Parathyroid adenoma (tissue), 2 donors: ENCODE results near the gene GRK6.

Source experiments
- H2AFZ ChIP-seq: fragments of 300-600 bp; sonication (generic); one replicate; pipeline ENCODE4 v1.7.0; 2017; ENCODE audit warnings: antibody characterized with exemption, mild to moderate bottlenecking
- H3K27ac ChIP-seq: fragments of 300-600 bp; sonication (generic); one replicate; pipeline ENCODE4 v1.7.0; 2017
- H3K27me3 ChIP-seq: fragments of 300-600 bp; sonication (generic); one replicate; pipeline ENCODE4 v1.7.0; 2017; ENCODE audit warnings: low read length; ENCODE audit not compliant: control insufficient read depth, insufficient read depth
- H3K36me3 ChIP-seq: fragments of 300-600 bp; sonication (generic); one replicate; pipeline ENCODE4 v1.7.0; 2017; ENCODE audit warnings: low read length; ENCODE audit not compliant: control insufficient read depth, insufficient read depth
- H3K4me1 ChIP-seq: fragments of 300-600 bp; sonication (generic); one replicate; pipeline ENCODE4 v1.7.0; 2017; ENCODE audit warnings: control low read depth
- H3K4me2 ChIP-seq: fragments of 300-600 bp; sonication (generic); one replicate; pipeline ENCODE4 v1.7.0; 2017; ENCODE audit warnings: low read length
- H3K4me3 ChIP-seq: fragments of 300-600 bp; sonication (generic); one replicate; pipeline ENCODE4 v1.7.0; 2017; ENCODE audit warnings: low read depth, low read length
- H3K79me2 ChIP-seq: fragments of 300-600 bp; sonication (generic); one replicate; pipeline ENCODE4 v1.7.0; 2017; ENCODE audit warnings: control low read depth
- H3K9ac ChIP-seq: fragments of 300-600 bp; sonication (generic); one replicate; pipeline ENCODE4 v1.7.0; 2017; ENCODE audit warnings: mild to moderate bottlenecking
- H3K9me3 ChIP-seq: fragments of 300-600 bp; sonication (generic); one replicate; pipeline ENCODE4 v1.7.0; 2017; ENCODE audit warnings: low read length; ENCODE audit not compliant: control insufficient read depth
- TF ChIP-seq, protein P1 (sequence below): fragments of 300-600 bp; sonication (generic); IDR thresholded peaks from one replicate; pipeline ENCODE4 v1.7.0; 2017; ENCODE audit warnings: antibody characterized with exemption, mild to moderate bottlenecking
- donor health status: primary hyperparathyroidism.

The GRK6 gene

DNA sequence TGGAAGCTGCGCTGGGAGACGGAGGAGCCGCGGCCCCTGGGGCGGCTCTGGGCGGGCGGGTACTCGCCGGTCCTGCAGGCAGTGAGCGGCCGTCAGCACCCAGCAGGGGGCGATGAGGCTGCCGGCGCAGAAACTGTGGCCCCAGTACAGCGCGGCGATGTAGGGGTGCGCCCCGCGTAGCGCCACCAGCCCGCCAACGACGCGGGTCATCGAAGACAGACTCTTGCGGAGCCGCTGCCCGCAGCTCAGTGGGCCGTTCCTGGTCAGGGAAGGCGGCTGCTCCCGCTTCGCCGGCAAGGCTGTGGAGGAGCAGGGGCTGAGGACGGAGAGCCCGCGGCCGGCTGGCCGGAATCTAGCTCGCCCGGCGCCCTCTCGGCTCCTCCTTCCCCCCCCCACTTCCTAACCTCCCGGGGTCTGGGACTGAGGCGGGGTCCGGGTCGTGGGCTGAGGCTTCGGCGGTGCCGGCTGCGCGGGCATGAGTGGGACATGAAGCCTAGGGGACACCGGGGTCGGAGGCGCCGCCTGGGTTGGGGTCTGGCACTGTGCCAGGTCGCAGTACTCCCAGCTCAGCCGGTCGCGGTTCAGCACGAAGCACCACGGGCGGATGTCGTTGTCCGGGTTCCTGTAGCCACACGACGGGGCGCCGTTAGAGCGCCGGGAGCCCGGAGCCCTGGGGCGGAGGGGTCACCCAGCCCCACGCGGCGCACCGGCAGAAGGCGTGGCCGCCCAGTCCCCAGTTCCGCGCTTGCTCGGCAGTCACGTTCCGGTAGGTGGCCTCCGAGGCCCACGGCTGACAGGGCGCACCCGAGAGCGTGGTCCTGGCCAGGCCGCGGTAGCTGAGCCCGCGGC lies 22.5 kb upstream of the GRK6 start:
- no peaks in the 10 kb centered on the region for H3K36me3 ChIP-seq
- peak overlapping the region; percentile 80 for H2AFZ ChIP-seq
- H3K4me1 ChIP-seq, result peaks cover 26% of the 10 kb centered on the region
- H3K9ac ChIP-seq, result no peak overlapping the region
- TF ChIP-seq, protein P1, sequence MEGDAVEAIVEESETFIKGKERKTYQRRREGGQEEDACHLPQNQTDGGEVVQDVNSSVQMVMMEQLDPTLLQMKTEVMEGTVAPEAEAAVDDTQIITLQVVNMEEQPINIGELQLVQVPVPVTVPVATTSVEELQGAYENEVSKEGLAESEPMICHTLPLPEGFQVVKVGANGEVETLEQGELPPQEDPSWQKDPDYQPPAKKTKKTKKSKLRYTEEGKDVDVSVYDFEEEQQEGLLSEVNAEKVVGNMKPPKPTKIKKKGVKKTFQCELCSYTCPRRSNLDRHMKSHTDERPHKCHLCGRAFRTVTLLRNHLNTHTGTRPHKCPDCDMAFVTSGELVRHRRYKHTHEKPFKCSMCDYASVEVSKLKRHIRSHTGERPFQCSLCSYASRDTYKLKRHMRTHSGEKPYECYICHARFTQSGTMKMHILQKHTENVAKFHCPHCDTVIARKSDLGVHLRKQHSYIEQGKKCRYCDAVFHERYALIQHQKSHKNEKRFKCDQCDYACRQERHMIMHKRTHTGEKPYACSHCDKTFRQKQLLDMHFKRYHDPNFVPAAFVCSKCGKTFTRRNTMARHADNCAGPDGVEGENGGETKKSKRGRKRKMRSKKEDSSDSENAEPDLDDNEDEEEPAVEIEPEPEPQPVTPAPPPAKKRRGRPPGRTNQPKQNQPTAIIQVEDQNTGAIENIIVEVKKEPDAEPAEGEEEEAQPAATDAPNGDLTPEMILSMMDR, result peak; percentile 84
- peak overlapping the region; percentile 65 for H3K4me3 ChIP-seq
- H3K27ac ChIP-seq, result no peak overlapping the region
- H3K9me3 ChIP-seq, result no peaks in the 10 kb centered on the region
- no peaks in the 10 kb centered on the region for H3K27me3 ChIP-seq
- peak overlapping the region; percentile 93 for H3K4me2 ChIP-seq
- no peaks in the 10 kb centered on the region for H3K79me2 ChIP-seq

DNA sequence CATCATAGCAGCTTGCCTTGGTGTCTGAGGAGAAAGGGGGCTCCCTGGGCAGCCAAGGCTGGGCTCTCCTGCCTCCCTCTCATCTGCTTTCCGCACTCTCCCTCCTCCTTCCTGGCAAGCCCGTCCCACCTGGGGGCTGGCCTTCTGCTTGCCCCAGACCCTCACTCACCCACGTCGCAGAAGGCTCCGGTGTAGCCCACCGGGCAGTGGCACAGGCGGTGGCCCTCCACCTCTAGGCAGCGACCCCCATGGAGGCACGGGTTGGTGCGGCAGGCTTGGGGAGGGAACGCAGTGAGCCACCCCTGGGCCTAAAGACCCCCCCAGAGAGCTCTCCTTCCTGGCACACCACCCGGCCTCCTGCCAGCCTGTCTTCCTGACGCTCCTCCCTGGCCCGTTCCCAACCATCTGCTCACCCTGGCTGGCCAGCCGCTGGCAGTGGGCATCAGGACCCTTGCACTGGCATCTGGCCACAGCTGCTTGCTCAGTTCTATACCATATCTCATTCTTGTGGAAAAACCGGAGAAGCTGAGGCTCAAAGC lies 21.8 kb upstream of the GRK6 start:
- peaks cover 26% of the 10 kb centered on the region for H3K4me1 ChIP-seq
- H3K79me2 ChIP-seq, result no peaks in the 10 kb centered on the region
- H3K36me3 ChIP-seq, result no peaks in the 10 kb centered on the region
- no peaks in the 10 kb centered on the region for H3K27me3 ChIP-seq
- H3K4me3 ChIP-seq, result peak overlapping the region; percentile 65
- no peak overlapping the region for H3K9ac ChIP-seq
- no peaks in the 10 kb centered on the region for H3K9me3 ChIP-seq
- no peak overlapping the region for H3K27ac ChIP-seq
- peak overlapping the region; percentile 93 for H3K4me2 ChIP-seq
- H2AFZ ChIP-seq, result peak overlapping the region; percentile 80
- TF ChIP-seq, protein P1, result no peak

DNA sequence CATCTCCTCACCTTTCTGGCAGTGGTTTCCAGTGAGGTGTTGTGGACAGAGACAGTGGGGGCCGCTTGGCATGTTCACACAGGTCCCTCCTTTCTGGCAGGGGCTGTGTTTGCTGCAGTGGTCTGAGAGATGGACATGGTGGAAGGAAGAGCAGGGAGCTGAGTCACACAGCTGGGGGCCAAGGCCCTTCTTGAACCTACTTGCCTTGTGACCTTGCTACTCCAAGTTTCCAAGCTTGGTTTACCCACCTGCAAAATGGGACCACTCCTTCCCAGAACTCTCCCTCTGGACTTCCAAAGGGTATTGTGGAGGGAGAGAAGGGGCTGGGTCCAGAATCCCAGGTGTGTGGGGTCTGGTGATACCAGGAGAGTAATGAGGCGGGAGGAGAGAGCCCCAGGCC lies 21.2 kb upstream of the GRK6 start:
- Histone ChIP-seq H2AFZ (no peak overlapping the region), H3K27ac (no peak overlapping the region), H3K36me3 (no peaks in the 10 kb centered on the region), H3K9me3 (no peaks in the 10 kb centered on the region), H3K4me3 (no peak overlapping the region), H3K4me2 (no peak overlapping the region), H3K79me2 (no peaks in the 10 kb centered on the region), H3K4me1 (peaks cover 26% of the 10 kb centered on the region), H3K27me3 (no peaks in the 10 kb centered on the region), H3K9ac (no peak overlapping the region)
- TF ChIP-seq, protein P1, result no peak

DNA sequence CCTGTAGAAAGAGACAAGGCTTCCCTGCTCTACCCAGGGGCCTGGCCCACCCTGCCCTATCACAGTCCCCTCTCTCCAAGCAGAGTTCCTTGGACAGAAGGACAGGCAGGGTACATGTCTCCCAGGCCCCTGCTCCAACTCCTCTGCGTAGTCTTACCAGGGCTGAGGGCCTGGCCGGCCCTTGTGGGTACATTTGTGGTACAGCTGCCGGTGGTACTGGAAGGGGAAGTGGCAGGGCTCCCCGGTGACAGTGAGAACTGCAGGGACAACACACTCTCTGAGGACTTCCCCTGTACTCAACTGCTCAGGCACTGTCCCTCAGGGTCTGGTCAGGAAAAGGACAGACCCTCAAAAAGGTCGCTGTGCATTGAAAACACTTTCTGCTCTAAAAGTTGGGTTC lies 20.7 kb upstream of the GRK6 start:
- H3K4me2 ChIP-seq, result no peak overlapping the region
- H3K79me2 ChIP-seq, result no peaks in the 10 kb centered on the region
- H2AFZ ChIP-seq, result no peak overlapping the region
- TF ChIP-seq, protein P1, result no peak
- H3K4me1 ChIP-seq, result peaks cover 31% of the 10 kb centered on the region
- H3K9me3 ChIP-seq, result no peaks in the 10 kb centered on the region
- no peak overlapping the region for H3K9ac ChIP-seq
- H3K27me3 ChIP-seq, result no peaks in the 10 kb centered on the region
- H3K27ac ChIP-seq, result no peak overlapping the region
- no peak overlapping the region for H3K4me3 ChIP-seq
- no peaks in the 10 kb centered on the region for H3K36me3 ChIP-seq
